Measurements from ENCODE around the gene UQCC5.

GRCh38 chr3:52547143-52547542 lies 10.7 kb downstream of the UQCC5 start:
- TF ChIP-seq CTCF (IDR thresholded peaks at IDR 0.05; ENCODE audit: borderline replicate concordance, extremely low read depth, low read length, poor library complexity, severe bottlenecking): no peak
- no peak for TF ChIP-seq EZH2 (IDR thresholded peaks at IDR 0.05; ENCODE audit: borderline replicate concordance, low read depth, low read length, severe bottlenecking)
